GM19468 (cell line): Measurements from ENCODE around the gene IFNGR2.
"Not testable (repeated sequence)": the region's sequence is repeated elsewhere in the genome, so short reads cannot be mapped to it uniquely, and the experiment has no call there.

Source experiments
- ATAC-seq: cut with Tn5 transposase; IDR thresholded peaks from one replicate; pipeline ENCODE4 v1.9.1; 2021; ENCODE audit warnings: mild to moderate bottlenecking, moderate library complexity, moderate number of reproducible peaks; ENCODE audit not compliant: unreplicated experiment; ENCODE audit errors: extremely low read depth

IFNGR2 gene

DNA sequence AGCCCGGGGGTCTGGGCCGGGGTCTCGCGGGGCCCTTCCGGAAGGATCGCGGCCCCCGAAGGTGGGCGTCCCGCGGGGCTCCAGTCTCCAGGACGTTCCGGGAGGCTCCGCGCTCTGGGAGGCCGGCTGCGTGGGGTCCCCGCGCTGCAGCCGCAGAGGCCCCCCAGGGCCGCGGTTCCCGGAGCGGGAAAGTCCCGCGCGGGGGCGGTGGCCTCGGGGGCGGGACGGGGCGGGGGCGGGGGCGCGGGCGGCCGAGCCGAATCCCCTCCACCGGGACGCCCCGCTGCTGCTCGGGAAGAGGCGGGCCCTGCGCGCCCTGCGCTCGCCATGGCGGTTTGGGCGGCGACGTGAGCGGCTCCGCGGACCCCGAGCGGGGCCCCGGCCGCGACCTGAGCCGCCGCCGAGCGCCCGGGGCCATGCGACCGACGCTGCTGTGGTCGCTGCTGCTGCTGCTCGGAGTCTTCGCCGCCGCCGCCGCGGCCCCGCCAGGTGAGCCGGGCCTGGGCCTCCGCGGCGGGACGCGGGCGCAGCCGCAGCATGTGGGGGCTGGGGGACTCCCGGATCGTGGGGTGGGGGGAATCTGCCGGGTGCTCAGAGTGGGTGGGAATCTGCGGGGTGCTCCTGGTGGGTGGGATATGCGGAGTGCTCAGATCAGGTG is at the start of gene IFNGR2:
IFNGR2 (plus strand) TSS at position 286 of the 658 bp plus-strand sequence; CDS start at position 417, 131 bp downstream.
- no peak for ATAC-seq

DNA sequence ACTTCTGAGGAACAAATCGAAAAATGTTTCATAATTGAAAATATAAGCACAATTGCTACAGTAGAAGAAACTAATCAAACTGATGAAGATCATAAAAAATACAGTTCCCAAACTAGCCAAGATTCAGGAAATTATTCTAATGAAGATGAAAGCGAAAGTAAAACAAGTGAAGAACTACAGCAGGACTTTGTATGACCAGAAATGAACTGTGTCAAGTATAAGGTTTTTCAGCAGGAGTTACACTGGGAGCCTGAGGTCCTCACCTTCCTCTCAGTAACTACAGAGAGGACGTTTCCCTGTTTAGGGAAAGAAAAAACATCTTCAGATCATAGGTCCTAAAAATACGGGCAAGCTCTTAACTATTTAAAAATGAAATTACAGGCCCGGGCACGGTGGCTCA is 47.9 kb upstream of the IFNGR2 start:
- no peak for ATAC-seq

GRCh38 chr21:33355996-33356395 is 47.2 kb upstream of the IFNGR2 start:
- no peak for ATAC-seq

- no peak for ATAC-seq
These were observed 46.0 kb upstream of the IFNGR2 start for GRCh38 chr21:33357177-33357576.

DNA sequence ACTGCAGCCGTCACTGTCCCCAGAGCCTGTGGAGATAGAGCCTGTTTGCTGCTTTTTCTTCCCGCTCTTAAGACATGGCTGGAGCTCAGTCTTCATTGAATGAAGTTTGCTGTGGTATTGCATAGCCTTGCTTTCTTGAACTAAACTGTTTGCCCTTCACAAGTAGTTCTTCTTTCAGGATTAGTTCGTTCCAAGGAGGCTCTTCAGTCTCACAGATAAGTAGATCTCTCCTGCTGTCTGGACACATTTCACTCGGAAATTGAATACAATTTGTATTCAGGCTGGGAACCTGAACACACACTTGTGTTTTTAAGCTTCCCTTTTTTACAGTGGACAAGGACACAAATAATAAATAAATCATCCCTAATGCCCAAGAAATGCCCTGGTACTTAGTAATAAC is 43.8 kb upstream of the IFNGR2 start:
- no peak for ATAC-seq

DNA sequence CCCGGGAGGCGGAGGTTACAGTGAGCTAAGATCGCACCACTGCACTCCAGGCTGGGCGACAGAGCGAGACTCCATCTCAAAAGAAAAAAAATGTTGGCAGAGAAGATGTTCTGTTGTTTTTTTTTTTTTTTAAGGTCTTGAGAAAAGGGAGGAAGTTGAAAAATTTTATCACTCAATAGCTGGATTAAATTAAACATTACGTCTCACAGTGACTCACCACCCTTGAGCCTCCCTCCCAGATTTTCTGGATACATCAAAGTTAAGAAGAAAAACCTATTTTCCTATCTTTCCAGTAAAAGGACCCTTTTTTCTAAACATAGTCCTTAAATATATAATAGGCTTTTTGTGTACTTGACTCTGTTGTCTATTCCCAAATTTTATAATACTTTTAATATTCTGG is 42.9 kb upstream of the IFNGR2 start:
- ATAC-seq = no peak

DNA sequence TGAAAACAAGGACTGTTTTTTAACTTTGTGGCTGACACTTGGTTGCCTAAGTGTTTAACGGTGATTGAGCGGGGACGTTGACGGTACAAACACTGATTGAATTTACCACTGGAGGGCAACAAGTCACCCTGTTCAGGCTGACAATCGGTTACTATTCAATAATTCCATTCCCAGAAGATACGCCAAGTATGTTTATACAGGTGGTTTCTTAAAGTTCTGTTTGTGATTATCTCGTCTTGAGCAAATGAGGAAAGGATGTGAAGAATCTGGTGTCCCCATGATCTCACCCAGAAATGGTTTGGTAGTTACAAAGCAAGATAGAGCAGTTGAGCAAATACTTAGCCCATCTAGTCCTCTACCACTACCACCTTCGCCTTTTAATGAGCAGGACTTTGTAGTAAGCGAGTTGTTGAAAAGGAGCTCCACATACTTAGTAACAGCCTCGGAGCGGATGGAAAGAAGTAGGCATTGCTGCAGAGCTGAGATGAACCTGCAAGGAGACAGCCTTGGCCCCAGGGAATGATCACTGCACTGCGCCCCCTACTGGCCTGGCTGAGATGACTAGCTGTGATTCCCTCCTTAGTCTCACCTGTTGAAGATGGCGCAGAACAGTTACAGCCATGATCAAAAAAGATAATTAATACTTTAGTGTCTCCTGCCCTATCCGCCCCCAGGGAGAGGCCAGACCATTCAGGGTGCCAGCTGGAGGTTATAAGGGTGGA is 42.2 kb upstream of the IFNGR2 start:
- peak; percentile 36 for ATAC-seq

- no peak for ATAC-seq
These were observed 41.1 kb upstream of the IFNGR2 start for GRCh38 chr21:33362044-33362555.

- not testable (repeated sequence) for ATAC-seq
These were observed 39.2 kb upstream of the IFNGR2 start for GRCh38 chr21:33363911-33364609.

GRCh38 chr21:33364830-33365229 is 38.4 kb upstream of the IFNGR2 start:
- no peak for ATAC-seq

DNA sequence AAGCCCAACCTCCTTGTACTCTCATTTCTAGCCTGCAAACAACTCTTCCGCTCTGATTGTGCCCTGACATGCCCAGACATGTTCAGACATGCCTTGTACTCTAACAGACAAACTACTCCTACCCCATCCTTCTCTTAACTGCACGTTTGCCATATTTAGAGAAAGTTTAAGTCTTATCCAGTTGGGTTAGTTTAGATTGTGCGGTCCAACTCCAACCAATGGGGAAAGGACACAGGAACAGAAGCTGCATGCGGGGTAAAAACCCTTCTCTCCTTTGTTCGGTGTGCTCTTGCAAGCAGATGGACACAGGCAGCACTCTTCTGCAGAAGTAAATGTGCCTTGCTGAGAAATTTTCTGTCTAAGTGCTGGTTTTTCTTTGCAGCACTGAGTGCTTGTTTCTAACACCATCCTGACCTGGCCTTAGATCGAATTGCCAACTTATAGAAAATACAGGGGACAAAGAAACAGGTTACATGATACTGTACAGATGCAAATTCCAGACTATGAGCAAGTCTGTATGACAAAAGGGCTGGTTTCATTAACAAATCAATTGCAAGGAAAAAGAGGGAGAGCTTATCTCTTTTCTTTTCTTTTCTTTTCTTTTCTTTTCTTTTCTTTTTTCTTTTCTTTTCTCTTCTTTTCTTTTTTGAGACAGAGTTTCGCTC is 35.8 kb upstream of the IFNGR2 start:
- ATAC-seq = no peak

DNA sequence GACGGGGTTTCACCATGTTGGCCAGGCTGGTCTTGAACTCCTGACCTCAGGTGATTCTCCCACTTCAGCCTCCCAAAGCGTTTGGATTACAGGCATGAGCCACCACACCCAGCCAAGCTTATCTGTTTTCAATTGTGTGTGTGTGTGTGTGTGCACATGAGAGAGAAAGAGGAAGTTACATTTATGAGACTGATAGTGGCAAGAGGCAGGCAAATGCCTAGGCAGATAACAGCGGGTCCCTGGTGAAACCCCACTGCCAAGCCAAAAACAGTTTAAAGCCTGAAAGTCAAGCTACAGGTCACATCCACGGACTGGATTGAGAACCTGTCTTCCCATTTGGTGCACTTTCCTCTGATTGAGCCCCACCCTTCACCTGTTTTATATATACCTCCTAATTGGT is 35.1 kb upstream of the IFNGR2 start:
- ATAC-seq = no peak

DNA sequence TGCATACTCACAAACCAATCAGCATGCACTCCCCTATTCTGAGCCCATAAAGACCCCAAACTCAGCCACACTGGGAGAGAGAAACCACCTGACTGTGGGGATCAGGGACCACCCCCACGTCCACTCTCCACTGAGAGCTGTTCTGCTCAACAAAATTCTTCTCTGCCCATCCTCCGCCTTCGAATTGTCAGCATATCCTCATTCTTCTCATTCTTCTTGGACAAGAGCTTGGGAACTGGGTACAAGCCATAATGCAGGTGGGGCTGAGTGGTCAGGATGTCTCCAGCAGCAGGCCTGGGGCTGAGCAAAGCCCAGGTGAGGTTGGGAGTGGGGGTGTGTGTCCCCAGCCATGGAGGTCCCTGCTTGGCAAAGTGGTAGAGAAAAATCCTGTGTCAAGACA is 34.6 kb upstream of the IFNGR2 start:
- no peak for ATAC-seq

GRCh38 chr21:33369586-33369985 is 33.6 kb upstream of the IFNGR2 start:
- no peak for ATAC-seq

GRCh38 chr21:33370305-33370704 is 32.9 kb upstream of the IFNGR2 start:
- no peak for ATAC-seq

GRCh38 chr21:33371366-33371765 is 31.8 kb upstream of the IFNGR2 start:
- ATAC-seq = no peak

GRCh38 chr21:33372582-33372981 is 30.6 kb upstream of the IFNGR2 start:
- no peak for ATAC-seq

DNA sequence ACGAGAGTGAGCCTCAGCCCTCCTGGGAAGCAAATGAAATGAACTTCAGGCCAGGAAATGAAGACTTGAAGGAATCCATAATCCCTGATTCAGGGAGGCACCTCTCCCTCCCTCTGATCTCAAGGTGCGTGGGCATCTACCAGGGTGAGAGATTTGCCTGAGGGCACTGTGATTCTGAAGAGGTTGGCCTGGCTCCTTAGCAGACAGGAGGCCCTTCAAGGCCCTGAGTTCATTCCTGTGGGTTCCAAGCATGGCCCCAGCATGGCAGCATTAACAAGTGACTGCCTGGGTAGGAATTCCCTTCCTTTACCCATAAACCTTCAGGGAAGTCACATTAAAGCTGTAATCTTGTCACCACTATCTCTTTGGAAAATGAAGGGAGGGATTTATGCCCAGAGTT is 29.8 kb upstream of the IFNGR2 start:
- no peak for ATAC-seq

- no peak for ATAC-seq
These were observed 29.1 kb upstream of the IFNGR2 start for GRCh38 chr21:33374080-33374449.

- peak; percentile 50 for ATAC-seq
These were observed 28.6 kb upstream of the IFNGR2 start for GRCh38 chr21:33374450-33375096.
